Measurements from ENCODE around the gene FSIP2. TPM values are rescaled to one million over a fixed set of nuclear protein-coding genes. Genes with fewer than 3 reads are reported as not detected.

FSIP2 gene, protein sequence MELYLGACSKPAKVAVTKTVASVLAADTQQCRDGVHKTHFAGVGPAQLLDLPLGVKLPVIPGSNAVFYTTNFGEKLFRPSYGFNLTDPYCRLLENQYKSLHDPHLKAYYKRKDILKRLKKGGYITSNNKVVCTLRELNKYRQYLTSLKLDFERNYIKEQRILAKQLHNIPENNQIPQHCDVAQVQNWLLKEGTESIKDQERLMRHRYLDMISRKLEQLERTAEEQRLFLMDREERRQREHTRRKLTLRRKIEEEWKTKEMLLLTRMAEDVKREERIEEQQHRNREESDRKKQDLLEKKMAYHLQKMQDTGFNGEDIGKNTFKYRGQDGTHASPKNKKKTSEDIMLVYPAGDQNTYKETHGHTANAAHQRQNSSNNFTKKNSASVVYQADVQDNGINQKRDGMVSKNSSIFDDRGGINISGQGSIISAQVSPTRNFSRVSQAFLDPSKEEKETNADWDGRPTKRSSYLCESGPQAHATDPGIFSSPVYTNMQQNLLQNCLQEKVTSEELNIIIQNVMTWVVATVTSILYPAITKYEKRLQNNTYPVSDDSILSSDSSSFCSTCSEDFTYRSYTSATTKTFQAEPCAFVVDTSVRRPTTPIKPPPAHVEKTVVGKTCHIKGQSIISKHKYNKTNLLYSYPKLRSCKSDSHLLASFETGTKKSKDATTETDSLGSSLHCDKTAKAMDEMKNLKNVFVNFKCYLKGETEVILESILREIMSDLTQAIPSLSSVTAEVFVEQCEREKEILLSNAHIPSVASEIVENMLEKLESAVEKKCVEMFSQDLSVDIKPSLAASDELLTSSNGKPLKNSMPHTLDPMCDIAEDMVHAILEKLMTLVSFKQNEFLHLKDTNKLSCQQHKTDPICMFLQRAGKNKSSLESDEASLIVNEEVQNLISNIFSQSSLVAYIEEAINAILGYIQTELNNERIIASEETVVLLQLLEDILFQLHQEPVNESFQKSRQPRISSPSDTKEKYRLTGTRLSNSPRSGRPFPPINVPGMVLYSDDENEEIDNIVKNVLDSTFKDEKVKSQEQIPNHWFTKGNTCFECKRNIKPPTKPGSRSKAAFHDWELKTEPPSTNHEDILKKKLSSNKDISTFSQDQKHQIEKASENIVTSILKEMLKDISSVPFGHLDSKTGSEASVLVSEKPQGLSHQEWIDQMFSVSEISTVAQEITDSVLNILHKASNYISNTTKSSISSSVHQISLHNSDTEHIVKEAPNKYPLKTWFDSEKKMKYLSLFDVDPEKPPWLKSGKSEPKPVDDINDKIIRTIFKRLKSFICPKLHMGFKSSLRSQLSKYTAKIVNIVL (N-terminal part only)
- polyA plus RNA-seq (2013): 1.8 TPM

DNA sequence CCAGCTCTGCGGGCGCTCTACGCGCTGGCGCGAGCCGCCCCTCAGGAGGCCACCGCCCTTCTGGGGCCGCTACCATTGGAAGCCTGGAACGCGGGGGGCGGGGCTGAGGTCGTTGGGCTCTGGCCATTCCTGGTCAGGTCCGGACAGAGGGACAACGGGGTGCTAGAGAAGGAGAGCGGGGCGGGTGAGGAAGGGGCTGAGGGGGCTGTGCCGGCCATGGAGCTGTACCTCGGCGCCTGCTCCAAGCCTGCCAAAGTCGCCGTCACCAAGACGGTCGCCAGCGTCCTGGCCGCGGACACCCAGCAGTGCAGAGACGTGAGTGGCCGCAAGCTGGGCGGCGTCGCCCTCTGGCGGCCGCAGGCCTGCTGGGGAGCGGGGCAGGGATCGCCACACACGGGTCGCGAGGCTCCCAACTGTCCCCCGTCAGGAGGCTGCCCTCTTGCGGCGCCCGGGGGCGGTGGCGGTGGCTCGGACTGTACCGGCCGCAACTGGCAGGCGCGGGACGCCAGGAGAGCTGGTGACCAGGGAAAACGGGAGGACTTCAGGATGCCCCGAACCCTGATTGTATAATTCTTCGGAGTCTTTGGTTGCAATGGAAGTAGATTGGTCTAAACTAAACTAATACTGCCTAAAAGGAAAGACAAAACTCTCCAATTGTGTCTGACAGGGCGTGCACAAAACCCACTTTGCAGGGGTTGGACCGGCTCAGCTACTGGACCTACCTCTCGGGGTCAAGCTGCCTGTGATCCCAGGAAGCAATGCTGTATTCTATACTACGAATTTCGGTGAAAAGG lies at the start of gene FSIP2:
TSS of gene FSIP2 (plus strand) at position 126 of the 794 bp plus-strand sequence. CDS start at position 217, 91 bp downstream.
- WGBS (ENCODE audit: insufficient coverage): 10% methylated on average over 52 of the region's 59 CpGs
- Histone ChIP-seq H3K9me3 (ENCODE audit: control extremely low read depth in 1 of 5, control insufficient read depth in 4 of 5, insufficient read depth in 2 of 5, low read depth in 1 of 5, low read length in 4 of 5) (no peaks in the 10 kb centered on the region), H3K27me3 (replicated peaks in 2 of 5; ENCODE audit: control insufficient read depth in 4 of 5, insufficient read depth in 5 of 5, low read length in 4 of 5) (peaks cover 0 to 19% (median 6%) of the 10 kb centered on the region in 5 experiments), H3K36me3 (ENCODE audit: control insufficient read depth in 4 of 4, insufficient read depth in 4 of 4, low read length in 3 of 4) (no peaks in the 10 kb centered on the region), H3K27ac (ENCODE audit: insufficient read depth in 1 of 2, low read depth in 1 of 2, low read length in 2 of 2, poor library complexity in 1 of 2, severe bottlenecking in 2 of 2) (no peak within 1 kb of the TSS), H3K4me1 (ENCODE audit: control extremely low read depth in 1 of 4, control insufficient read depth in 4 of 4, insufficient read depth in 4 of 4, low read length in 3 of 4) (peaks cover 0 to 11% (median 6%) of the 10 kb centered on the region in 4 experiments), H3K4me3 (ENCODE audit: control insufficient read depth in 1 of 7, extremely low read depth in 1 of 7, insufficient read depth in 4 of 7, low read depth in 2 of 7, low read length in 6 of 7) (peak within 1 kb of the TSS; percentile 15 to 81 (median 67))
- ChIA-PET CTCF (interaction anchor here (0.5 to 3.2 kb wide), 17 partner anchors 8 to 1142 kb away, joined by 3 to 20 read pairs (median 4); no protein-coding TSS in a partner anchor), POLR2A (no interaction called here)
- DNase-seq: peak; percentile 82 to 83 (median 82)

DNA sequence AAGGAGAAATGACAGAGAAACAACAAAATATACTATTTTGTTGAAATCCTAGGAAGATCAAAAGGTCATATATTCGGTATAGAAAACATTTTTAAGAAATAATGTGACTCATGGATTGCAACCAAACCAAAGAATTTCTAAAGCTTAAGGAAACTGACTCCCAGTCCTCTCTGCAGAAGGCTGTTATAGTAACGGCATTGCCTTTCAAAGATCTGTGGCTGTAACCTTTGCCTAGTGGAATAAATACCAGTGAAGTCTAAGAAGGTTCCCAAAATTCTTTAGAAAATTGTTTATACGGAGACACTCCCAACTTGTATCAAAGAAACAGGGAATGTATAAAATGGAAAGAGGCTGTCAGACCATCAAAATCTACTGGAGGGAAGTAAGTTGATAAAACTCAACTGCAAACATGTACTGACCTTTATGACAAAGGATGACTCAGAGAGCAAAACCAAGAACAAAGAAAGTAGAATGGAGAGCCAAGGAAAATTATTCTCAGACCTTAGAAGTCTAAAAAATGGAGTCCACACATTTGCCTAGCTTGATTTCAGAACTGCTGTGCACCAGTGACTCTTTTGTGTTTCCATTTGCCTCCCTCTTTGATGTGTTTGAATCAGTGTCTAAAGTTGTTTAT lies 48.6 kb upstream of the FSIP2 start:
- Histone ChIP-seq H3K9me3 (ENCODE audit: control extremely low read depth in 1 of 5, control insufficient read depth in 4 of 5, insufficient read depth in 2 of 5, low read depth in 1 of 5, low read length in 4 of 5) (no peaks in the 10 kb centered on the region), H3K4me3 (ENCODE audit: control insufficient read depth in 1 of 7, extremely low read depth in 1 of 7, insufficient read depth in 4 of 7, low read depth in 2 of 7, low read length in 6 of 7) (no peak overlapping the region), H3K36me3 (ENCODE audit: control insufficient read depth in 4 of 4, insufficient read depth in 4 of 4, low read length in 3 of 4) (no peaks in the 10 kb centered on the region), H3K4me1 (ENCODE audit: control extremely low read depth in 1 of 4, control insufficient read depth in 4 of 4, insufficient read depth in 4 of 4, low read length in 3 of 4) (no peaks in the 10 kb centered on the region), H3K27me3 (replicated peaks in 2 of 5; ENCODE audit: control insufficient read depth in 4 of 5, insufficient read depth in 5 of 5, low read length in 4 of 5) (no peaks in the 10 kb centered on the region), H3K27ac (ENCODE audit: insufficient read depth in 1 of 2, low read depth in 1 of 2, low read length in 2 of 2, poor library complexity in 1 of 2, severe bottlenecking in 2 of 2) (no peak overlapping the region)
- CTCF ChIA-PET: interaction anchor here (1.0 kb wide), 1 partner anchor 13 kb away, joined by 3 read pairs; no protein-coding TSS in a partner anchor
- WGBS (ENCODE audit: insufficient coverage): 100% methylated on average over 3 of the region's 3 CpGs
- POLR2A ChIA-PET: no interaction called here
- DNase-seq: no peak

DNA sequence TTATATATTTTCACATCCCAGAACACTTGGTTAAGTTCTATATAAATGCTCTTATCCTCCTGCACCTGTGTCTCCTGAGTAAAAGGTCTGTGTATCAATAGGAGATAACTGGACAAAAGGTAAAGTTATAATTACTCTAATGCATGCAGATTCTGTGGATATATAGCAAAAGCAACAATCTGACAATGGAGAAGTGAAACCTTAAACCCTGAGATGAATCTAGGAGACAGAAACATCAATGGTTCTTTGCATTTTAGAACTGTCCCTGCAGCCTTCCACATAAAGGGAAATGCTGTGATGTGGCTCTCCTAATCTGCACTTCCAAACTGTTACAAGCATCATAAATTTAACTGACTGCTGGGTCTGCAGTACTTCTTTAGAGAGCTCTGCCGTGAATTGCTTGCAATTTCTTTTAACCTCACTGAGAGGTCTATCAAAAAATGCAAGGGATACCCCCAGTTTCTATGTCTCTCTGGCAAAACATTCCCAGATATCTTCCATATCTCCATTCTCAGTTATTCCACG lies 42.8 kb upstream of the FSIP2 start:
- 20% methylated on average over 2 of the region's 2 CpGs for WGBS (ENCODE audit: insufficient coverage)
- CTCF ChIA-PET: no interaction called here
- H3K4me1 ChIP-seq (ENCODE audit: control extremely low read depth in 1 of 4, control insufficient read depth in 4 of 4, insufficient read depth in 4 of 4, low read length in 3 of 4): no peaks in the 10 kb centered on the region
- no peaks in the 10 kb centered on the region for H3K36me3 ChIP-seq (ENCODE audit: control insufficient read depth in 4 of 4, insufficient read depth in 4 of 4, low read length in 3 of 4)
- no peak overlapping the region for H3K4me3 ChIP-seq (ENCODE audit: control insufficient read depth in 1 of 7, extremely low read depth in 1 of 7, insufficient read depth in 4 of 7, low read depth in 2 of 7, low read length in 6 of 7)
- no peaks in the 10 kb centered on the region for H3K27me3 ChIP-seq (replicated peaks in 2 of 5; ENCODE audit: control insufficient read depth in 4 of 5, insufficient read depth in 5 of 5, low read length in 4 of 5)
- H3K9me3 ChIP-seq (ENCODE audit: control extremely low read depth in 1 of 5, control insufficient read depth in 4 of 5, insufficient read depth in 2 of 5, low read depth in 1 of 5, low read length in 4 of 5): no peaks in the 10 kb centered on the region
- DNase-seq: no peak
- no peak overlapping the region for H3K27ac ChIP-seq (ENCODE audit: insufficient read depth in 1 of 2, low read depth in 1 of 2, low read length in 2 of 2, poor library complexity in 1 of 2, severe bottlenecking in 2 of 2)
- POLR2A ChIA-PET: no interaction called here

DNA sequence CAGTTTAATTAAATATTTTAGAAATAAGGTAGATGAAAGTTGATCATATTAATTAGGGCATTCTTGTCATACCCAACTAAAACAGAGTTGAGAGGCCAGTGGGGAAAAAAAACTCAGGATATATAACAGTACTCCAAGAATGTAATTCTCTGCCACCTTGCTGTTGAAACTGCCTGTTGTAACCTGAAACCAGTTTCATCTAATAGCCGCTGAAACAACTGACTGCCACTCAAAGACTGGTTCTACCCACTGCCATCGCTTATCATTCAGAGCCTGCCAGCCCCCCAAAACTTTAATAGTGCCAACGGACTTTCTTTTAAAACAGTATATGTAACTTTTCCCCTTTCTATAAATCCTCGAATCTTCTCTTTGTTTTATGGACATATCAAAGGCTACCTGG lies 37.7 kb upstream of the FSIP2 start:
- H3K27ac ChIP-seq (ENCODE audit: insufficient read depth in 1 of 2, low read depth in 1 of 2, low read length in 2 of 2, poor library complexity in 1 of 2, severe bottlenecking in 2 of 2): no peak overlapping the region
- no peaks in the 10 kb centered on the region for H3K4me1 ChIP-seq (ENCODE audit: control extremely low read depth in 1 of 4, control insufficient read depth in 4 of 4, insufficient read depth in 4 of 4, low read length in 3 of 4)
- DNase-seq: no peak
- H3K36me3 ChIP-seq (ENCODE audit: control insufficient read depth in 4 of 4, insufficient read depth in 4 of 4, low read length in 3 of 4): no peaks in the 10 kb centered on the region
- no peak overlapping the region for H3K4me3 ChIP-seq (ENCODE audit: control insufficient read depth in 1 of 7, extremely low read depth in 1 of 7, insufficient read depth in 4 of 7, low read depth in 2 of 7, low read length in 6 of 7)
- no peaks in the 10 kb centered on the region for H3K27me3 ChIP-seq (replicated peaks in 2 of 5; ENCODE audit: control insufficient read depth in 4 of 5, insufficient read depth in 5 of 5, low read length in 4 of 5)
- ChIA-PET POLR2A (no interaction called here), CTCF (no interaction called here)
- H3K9me3 ChIP-seq (ENCODE audit: control extremely low read depth in 1 of 5, control insufficient read depth in 4 of 5, insufficient read depth in 2 of 5, low read depth in 1 of 5, low read length in 4 of 5): no peaks in the 10 kb centered on the region
- 78% methylated on average over 2 of the region's 4 CpGs for WGBS (ENCODE audit: insufficient coverage)

DNA sequence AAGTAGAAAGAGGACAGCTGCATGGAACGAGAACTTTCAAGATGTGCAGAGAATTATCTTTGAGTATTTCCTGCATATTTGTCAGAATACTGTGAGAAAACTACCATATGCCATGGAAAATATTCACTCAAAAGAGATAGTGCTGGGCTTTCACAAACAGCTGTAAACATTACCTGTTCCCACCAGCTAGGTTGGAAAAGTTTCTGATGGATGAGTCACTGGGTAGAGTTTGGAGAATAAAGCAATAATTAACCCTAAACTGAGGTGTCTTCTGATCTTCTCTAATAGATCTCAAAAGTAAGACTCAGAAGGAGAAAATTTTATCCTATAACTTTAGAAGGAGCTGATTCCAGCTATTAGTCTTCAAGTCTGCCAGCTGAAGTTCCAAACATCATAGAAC lies 3.9 kb upstream of the FSIP2 start:
- Histone ChIP-seq H3K4me3 (ENCODE audit: control insufficient read depth in 1 of 7, extremely low read depth in 1 of 7, insufficient read depth in 4 of 7, low read depth in 2 of 7, low read length in 6 of 7) (no peak overlapping the region), H3K27me3 (replicated peaks in 2 of 5; ENCODE audit: control insufficient read depth in 4 of 5, insufficient read depth in 5 of 5, low read length in 4 of 5) (peaks cover 0 to 12% (median 5%) of the 10 kb centered on the region in 5 experiments), H3K27ac (ENCODE audit: insufficient read depth in 1 of 2, low read depth in 1 of 2, low read length in 2 of 2, poor library complexity in 1 of 2, severe bottlenecking in 2 of 2) (no peak overlapping the region), H3K36me3 (ENCODE audit: control insufficient read depth in 4 of 4, insufficient read depth in 4 of 4, low read length in 3 of 4) (no peaks in the 10 kb centered on the region), H3K9me3 (ENCODE audit: control extremely low read depth in 1 of 5, control insufficient read depth in 4 of 5, insufficient read depth in 2 of 5, low read depth in 1 of 5, low read length in 4 of 5) (no peaks in the 10 kb centered on the region), H3K4me1 (ENCODE audit: control extremely low read depth in 1 of 4, control insufficient read depth in 4 of 4, insufficient read depth in 4 of 4, low read length in 3 of 4) (peaks cover 0 to 11% (median 6%) of the 10 kb centered on the region in 4 experiments)
- 100% methylated on average over 1 of the region's 1 CpG for WGBS (ENCODE audit: insufficient coverage)
- ChIA-PET POLR2A (no interaction called here), CTCF (no interaction called here)
- DNase-seq: no peak

DNA sequence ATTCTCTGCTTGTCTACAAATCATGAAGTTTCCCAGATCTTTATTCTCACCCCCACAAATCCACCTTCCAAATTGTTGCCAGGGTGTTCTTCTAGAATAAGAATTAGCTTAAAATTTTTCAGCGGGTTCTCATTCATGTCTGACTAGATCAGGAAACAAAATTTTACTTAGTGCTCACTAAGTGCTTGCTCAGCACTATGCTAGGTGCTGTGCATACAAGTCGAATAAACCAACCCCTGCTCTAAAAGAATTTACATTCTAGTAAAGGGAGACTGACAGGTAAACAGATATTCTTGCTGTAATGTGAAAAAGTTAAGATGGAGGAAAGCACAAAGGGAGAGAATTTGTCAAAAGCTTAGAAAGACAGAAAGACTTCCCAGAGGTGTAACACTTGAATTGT lies 2.4 kb upstream of the FSIP2 start:
- POLR2A ChIA-PET: no interaction called here
- Histone ChIP-seq H3K36me3 (ENCODE audit: control insufficient read depth in 4 of 4, insufficient read depth in 4 of 4, low read length in 3 of 4) (no peaks in the 10 kb centered on the region), H3K27me3 (replicated peaks in 2 of 5; ENCODE audit: control insufficient read depth in 4 of 5, insufficient read depth in 5 of 5, low read length in 4 of 5) (peaks cover 0 to 19% (median 6%) of the 10 kb centered on the region in 5 experiments), H3K4me1 (ENCODE audit: control extremely low read depth in 1 of 4, control insufficient read depth in 4 of 4, insufficient read depth in 4 of 4, low read length in 3 of 4) (peaks cover 0 to 11% (median 6%) of the 10 kb centered on the region in 4 experiments), H3K4me3 (ENCODE audit: control insufficient read depth in 1 of 7, extremely low read depth in 1 of 7, insufficient read depth in 4 of 7, low read depth in 2 of 7, low read length in 6 of 7) (no peak overlapping the region), H3K27ac (ENCODE audit: insufficient read depth in 1 of 2, low read depth in 1 of 2, low read length in 2 of 2, poor library complexity in 1 of 2, severe bottlenecking in 2 of 2) (no peak overlapping the region), H3K9me3 (ENCODE audit: control extremely low read depth in 1 of 5, control insufficient read depth in 4 of 5, insufficient read depth in 2 of 5, low read depth in 1 of 5, low read length in 4 of 5) (no peaks in the 10 kb centered on the region)
- WGBS (ENCODE audit: insufficient coverage): 100% methylated on average over 1 of the region's 2 CpGs
- CTCF ChIA-PET: interaction anchor here (0.6 to 1.2 kb wide), 2 partner anchors 8 to 196 kb away, joined by 3 to 4 read pairs; no protein-coding TSS in a partner anchor
- no peak for DNase-seq

Measured in common myeloid progenitor, CD34-positive (primary cell).